Stimulated activated CD4-positive, alpha-beta T cell treated with anti-CD3 and anti-CD28 coated beads, TNF-alpha, amount 100 ng/mL, for 4 hours (primary cell): ENCODE results near the gene EIF3B.
"Not testable (repeated sequence)": the region's sequence is repeated elsewhere in the genome, so short reads cannot be mapped to it uniquely, and the experiment has no call there.

Experiments
- DNase-seq, 3 experiments: peaks; one replicate each; pipeline ENCODE4 v3.0.0-alpha.2; 2020; ENCODE audit warnings: low read depth in 3 of 3

The EIF3B gene

GRCh38 chr7:2354186-2354938, at the start of gene EIF3B:
Gene EIF3B, plus strand, starts transcription at chr7:2354827. Its CDS starts 95 bp downstream, at chr7:2354922.
- DNase-seq = peak; percentile 75 to 87 (median 81)

- DNase-seq = not testable (repeated sequence)
Measured at GRCh38 chr7:2305258-2305657, 49.4 kb upstream of the EIF3B start.

DNA sequence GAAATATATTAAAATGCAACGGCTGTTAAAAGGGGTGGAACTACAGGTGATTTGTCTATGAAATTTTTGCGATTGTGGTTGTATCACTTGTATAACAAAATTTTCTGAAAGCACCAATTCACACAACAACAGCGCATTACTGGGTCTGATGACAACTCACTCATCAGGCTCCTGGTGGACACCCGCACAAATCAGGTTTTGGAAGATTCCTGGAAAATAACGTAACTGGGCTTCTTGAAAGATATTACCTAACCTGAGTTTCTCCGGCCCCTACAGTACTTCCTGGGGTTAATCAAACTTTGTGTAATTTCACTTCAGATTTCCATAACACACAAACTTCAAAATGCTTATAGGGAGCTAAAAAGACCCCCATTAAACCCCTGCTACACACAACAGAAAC, 47.9 kb upstream of the EIF3B start:
- no peak for DNase-seq

- no peak for DNase-seq
Measured at GRCh38 chr7:2307690-2308107, 46.9 kb upstream of the EIF3B start.

DNA sequence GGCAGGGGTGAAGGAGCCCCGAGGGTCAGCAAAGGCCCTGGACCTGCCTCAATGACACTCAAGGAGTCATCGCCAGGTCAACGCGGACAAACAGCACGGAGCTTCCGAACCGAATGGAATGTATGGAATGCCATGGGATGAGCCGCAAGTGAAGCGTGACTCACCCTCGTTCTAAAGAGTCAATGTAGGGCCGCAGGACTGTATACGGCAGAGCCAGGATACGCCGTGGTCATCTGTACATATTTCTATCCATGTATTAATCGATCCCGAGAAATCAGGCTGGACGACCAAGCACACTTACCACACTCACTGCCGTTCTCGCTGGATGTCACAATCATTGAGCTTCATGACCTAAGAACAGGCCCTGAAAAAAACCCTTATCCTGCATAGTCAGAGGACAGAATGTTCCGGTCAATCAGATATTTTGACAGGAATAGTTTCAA, 44.7 kb upstream of the EIF3B start:
- no peak for DNase-seq

DNA sequence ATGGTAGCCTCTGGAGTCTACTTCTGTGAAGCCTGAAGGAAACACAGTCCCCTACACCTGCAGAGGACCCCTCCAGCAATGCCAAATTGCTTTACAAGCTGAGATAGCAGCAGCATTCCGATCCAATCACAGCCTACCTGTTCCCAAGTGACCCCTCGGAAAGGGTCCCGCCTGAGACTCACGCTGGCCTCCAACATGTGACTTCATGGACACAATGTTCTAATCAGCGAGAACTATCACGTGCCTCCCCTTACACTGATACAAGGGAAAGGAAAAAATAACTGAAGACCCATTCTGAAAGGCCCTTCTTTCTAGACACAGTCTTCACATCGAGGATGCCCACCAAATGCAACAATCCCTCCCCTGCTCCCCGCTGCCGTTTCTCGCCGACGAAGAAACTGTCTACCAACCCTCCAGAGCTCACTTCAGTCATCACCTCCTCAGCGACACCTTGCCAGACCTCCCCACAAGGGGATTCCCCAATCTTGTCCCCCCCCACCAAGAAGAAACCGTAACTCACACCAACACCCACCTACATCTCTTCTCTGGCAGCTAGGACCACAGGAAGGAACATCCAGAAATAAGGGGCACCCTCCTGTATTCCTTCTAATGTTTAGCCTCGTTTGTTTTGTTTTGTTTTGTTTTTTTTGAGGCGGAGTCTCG, 42.2 kb upstream of the EIF3B start:
- DNase-seq = no peak

- peak in 2 of 3 experiments; percentile 1 to 5 for DNase-seq
Measured at GRCh38 chr7:2313450-2314208, 41.0 kb upstream of the EIF3B start.

- DNase-seq = peak; percentile 91 to 96 (median 94)
Measured at GRCh38 chr7:2314209-2314955, 40.2 kb upstream of the EIF3B start, which contains the start of gene SNX8. Gene SNX8, minus strand, starts transcription at chr7:2314441. Its CDS starts 20 bp downstream, at chr7:2314421.

GRCh38 chr7:2314956-2315530, 39.6 kb upstream of the EIF3B start:
- DNase-seq = not testable (repeated sequence)

GRCh38 chr7:2315787-2316186, 38.8 kb upstream of the EIF3B start:
- no peak for DNase-seq

DNA sequence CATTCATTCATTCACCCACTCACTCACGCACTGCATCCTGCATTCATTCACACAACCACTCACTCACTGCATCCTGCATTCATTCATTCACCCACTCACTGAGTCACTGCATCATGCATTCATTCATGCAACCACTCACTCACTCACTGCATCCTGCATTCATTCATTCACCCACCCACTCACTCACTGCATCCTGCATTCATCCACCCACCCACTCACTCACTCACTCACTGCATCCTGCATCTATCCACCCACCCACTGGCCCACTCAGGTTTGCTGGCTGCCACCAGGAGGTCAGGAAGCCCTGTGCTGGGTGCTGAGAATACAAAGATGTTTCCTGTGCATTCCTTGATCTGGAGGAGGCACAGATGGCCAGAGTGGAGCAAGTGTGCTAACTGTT, 38.0 kb upstream of the EIF3B start:
- no peak for DNase-seq

- DNase-seq = no peak
Measured at GRCh38 chr7:2317556-2318293, 36.9 kb upstream of the EIF3B start.

- DNase-seq = no peak
Measured at GRCh38 chr7:2321020-2321419, 33.6 kb upstream of the EIF3B start.

GRCh38 chr7:2325162-2325561, 29.5 kb upstream of the EIF3B start:
- no peak for DNase-seq

- DNase-seq = no peak
Measured at GRCh38 chr7:2326951-2327350, 27.7 kb upstream of the EIF3B start.

DNA sequence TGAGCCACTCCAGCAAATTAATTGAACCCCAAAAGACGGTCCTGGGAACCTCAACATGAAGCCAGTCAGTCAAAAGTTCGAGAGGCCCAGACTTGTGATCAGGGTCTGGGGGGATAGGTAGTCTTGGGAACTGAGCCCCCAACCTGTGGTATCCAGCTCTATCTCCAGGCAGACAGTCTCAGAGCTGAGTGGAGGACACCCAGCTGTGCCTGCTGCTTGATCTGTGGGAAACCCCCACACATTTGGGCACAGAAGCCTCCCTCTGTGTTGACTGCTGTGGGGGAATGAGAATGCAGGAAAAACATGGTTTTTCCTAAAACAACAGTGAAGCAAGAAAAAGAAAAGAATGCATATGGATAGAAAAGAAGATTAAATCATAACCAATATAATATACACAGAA, 24.1 kb upstream of the EIF3B start:
- no peak for DNase-seq

- DNase-seq = no peak
Measured at GRCh38 chr7:2331707-2332106, 22.9 kb upstream of the EIF3B start.

- not testable (repeated sequence) for DNase-seq
Measured at GRCh38 chr7:2332606-2333231, 21.9 kb upstream of the EIF3B start.

DNA sequence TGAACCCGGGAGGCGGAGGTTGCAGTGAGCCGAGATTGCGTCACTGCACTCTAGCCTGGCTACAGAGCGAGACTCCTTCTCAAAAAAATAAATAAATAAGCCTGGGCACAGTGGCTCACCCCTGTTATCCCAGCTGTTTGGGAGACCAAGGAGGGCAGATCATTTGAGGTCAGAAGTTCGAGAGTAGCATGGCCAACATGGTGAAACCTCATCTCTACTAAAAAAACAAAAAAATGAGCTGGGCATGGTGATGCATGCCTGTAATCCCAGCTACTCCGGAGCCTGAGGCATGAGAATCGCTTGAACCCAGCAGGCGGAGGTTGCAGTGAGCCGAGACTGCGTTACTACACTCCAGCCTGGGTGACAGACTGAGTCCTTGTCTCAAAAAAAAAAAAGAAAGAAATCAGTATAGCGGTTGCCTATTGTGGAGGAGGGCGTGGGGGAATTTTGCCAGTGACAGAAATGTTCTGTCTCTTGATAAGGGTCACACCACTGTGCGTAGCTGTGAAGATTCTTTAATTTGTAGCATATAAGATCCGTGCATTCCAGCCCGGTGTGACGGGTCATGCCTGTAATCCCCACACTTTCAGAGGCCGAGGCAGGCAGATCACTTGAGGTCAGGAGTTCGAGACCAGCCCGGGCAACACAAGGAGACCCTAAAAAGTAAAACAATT, 17.9 kb upstream of the EIF3B start:
- no peak for DNase-seq
